Measurements from ENCODE around the gene ABTB2.

The ABTB2 gene

DNA sequence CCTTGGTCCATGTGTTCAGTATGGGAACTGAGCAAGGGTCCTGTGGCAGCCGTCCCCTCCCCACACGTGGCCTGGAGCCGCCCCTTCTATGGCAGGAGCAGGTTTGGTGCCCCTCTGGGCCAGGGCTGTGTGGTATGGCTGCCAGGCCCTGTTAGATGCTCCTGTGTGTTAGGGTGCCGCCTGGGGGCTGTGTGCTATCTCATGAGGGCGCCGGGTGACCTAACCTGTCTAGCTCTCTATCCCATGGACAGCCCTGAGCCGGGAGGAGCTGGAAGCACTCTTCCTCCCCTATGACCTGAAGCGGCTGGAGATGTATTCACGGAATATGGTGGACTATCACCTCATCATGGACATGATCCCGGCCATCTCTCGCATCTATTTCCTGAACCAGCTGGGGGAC, 217.7 kb downstream of the ABTB2 start:
- DNase-seq, result no peak

DNA sequence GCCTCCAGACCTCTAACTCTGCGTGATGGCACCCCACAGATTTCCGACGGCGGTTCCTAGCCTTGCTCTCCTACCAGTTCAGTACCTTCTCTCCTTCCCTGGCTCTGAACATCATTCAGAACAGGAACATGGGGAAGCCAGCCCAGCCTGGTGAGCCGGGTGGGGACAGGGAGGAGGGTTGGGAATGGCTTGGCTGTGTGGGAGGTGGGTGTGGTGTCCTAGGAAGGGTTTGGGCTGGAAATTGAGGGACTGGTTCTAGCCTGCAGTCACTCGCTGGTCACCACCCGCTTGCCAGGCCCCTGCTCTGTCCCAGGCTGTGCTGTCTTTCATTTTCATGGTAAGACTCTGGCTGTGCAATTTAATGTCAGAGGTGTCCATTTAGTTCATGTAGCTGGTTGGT, 218.5 kb downstream of the ABTB2 start:
- DNase-seq, result no peak

DNA sequence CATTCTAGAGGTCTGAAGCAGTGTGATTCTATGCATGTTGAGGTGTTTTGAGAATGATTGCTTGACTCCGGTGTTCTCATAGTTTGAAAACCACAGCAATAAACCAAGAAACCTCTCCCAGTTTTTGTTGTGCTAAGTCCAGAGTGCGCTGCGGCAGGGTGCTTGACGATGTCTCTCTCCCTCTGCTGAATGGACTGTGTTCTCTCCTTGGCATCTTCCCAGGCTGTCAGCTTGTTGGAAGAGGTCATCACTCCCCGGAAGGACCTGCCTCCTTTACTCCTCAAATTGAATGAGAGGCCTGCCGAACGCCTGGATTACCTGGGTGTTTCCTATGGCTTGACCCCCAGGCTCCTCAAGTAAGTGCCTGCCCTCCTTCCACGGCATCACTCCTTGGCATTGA, 221.4 kb downstream of the ABTB2 start:
- no peak for DNase-seq

DNA sequence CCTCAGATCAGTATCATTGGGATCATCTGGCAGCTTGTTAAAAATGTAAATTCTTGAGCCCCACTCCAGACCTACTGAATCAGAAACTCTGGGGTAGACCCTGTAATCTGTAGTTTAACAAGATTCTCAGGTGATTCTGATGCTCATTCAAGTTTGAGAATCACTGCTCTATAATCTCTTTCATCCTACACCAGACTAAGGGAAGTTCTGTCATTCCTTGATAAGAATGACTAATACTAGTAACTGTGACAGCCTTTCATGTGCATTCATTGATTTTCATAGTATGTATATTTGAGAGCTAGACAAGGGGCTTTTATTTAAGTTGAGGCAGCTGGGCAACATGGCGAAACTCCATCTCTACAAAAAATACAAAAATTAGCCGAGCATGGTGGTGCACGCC, 222.4 kb downstream of the ABTB2 start:
- DNase-seq, result no peak

DNA sequence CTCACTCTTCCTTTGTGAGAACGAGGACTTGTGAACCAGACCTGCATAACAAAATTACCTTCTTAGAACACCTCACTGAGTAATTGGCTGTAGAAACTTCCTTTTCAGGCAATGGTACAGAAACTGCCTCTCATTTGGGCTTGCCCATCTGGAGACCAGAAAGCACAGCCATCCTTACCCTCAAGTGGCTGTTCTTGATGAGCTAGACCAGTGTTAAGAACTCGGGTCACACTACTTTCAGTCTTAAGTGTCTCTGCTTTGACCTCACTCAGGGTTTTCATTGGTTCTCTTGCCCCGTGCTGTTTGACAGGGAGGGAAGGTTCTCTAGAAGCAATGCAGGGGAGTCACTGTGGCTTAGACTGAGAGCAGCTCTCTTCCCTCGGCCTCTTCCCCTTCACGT, 223.0 kb downstream of the ABTB2 start:
- no peak for DNase-seq

DNA sequence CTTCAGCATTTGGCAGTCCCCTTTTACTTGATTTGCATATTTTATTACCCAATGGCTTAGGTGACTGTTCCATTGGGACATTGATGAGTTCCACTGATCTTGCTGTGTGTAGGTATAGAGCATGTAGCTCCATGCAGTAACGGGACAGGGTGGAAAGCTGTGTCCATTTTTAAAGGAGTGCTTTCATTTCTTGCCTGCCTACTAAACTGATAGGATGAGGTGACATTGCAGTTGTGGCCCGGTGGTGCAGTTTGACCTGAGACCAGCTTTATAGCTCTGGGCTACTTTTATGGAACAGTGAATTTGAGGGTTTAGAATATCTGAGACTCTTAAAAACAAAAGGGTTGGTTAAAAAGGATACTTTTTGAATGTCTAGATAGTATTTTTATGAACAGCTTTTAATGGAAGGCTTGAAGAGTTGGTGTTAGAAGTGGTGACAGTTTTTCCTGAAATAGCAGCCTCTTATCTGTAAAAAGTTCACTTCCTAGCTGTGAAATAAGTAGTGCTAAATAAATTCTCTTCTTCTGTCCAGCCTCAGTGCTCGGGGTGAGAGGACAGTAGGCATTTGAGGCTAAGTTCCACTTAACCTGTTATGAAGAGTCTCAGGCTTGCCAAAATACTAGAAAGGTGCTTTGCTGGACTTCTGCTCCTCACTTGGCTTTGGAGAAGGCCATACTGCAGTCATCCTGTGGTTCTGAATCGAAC, 225.4 kb downstream of the ABTB2 start:
- DNase-seq, result no peak

DNA sequence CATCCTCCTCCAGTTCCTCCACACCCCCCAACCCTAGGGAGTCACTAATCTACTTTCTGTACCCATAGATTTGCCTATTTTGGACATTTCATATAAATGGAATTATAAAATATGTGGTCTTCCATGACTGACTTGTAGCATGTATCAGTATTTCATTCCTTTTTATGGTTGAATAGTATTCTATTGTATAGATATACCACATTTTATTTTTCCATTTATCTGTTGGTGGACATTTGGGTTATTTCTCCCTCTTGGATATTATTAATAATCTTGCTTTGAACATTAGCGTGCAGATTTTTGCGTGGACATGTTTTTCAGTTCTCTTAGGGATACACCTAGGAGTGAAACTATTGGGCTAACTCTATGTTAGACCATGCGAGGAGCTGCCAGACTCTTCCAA, 229.0 kb downstream of the ABTB2 start:
- DNase-seq, result no peak

DNA sequence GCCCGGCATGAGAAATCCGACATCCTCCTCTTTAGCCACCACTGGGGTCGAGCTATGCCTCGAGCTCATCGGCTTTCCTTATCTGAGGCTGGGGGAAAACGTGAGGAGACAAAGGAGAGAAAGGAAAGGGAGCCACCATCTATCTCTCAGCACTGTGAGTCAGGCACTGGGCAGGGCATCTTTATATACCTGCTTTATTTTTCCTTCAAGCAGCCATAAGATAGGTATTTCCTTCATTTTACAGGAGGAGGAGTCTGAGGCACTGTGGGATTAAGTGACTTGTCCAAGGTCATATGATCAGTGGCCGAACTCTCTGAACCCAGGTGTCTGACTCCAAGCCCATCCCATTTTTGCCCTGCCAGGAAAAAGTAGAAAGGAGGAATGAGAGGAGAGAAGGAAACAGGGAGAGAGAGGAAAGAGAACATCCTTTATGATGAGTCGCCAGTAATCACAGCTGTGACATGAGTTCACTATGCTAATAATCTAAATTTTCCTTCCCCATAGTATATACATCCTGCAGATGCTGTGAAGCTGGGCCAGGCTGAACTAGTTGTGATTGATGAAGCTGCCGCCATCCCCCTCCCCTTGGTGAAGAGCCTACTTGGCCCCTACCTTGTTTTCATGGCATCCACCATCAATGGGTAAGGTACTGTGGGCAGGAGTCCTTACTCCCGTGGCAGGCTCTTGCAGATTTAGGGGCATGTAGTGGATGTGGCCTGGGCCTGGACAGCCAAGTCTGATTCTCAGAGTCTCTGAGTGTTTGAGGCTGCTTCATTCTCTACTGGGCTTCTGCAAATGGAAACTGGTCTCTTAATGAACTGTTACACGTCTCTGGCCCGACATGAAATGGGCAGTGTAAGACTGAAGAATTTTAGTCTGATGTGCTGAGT, 230.6 kb downstream of the ABTB2 start:
- no peak for DNase-seq

DNA sequence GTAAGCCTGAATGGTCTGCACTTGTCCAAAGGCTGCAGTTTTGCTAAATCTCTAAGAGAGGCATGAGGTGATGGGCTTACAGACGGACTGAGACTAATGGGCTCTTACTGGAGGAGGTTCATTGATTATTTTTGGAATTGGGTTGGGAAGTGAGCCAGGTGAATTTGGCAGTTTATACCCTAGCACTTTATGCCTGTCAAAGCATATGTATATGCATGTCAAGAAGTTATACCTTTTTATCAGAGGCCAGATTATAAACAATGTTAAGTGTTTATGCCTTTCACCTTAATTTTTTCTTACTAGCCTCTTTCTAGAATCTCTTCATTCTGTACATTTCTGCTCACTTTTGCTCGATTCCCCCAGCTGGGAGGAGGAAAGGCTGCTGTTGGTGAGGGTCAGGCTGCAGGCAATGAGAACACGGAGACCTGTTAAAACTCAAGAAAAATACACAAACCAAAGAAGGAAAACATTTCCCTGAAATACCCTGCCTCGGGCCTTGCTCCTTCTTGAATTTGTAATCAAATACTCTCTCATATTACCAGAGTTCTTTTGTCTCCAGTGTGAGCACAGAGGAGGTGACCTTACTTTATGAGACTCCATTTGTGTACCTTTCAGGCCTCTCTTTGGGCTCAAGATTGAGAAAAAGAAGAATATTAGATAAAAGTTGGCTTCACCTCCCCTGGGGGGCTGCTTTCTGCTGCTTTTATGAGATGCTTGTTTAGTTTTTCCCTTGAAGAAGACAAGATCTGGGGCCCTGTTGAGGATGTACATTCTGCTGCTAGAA, 232.7 kb downstream of the ABTB2 start:
- DNase-seq, result no peak

DNA sequence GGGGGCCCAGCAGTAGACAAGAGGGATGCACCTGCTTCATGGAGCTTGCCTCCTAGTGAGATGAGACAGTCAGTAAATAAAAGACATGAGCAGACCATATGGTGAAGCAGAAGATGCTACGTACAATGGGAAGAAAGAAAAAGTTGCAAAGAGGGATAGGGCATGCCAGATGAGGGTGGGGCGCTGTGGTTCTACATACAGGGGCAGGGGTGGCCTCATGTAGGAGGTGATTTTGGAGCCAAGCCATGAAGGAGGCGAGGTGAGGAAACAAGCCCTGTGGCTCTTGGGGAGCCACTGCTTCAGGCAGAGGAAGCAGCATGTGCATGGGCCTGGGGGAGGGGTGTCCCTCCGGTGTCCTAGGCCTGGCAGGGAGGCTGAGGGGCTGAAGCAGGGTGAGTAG, 237.2 kb downstream of the ABTB2 start:
- no peak for DNase-seq

DNA sequence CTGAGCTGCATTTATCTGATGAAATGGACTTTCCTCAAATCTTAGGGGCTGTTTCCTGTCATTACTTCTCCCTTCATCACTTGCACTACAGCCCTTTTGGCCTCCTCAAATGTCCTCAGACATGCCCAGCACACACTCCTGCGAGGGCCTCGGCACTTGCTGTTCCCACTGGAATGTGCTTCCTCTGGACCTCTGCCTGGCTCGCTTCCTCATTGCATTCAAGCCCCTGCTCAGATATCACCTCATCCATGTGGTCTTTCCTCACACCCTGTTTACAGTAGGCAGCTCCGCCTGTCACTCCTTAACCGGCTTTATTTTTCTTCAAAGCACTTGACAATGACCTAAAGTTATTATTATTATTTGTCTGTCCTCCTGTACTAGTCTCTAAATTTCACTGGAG, 243.3 kb downstream of the ABTB2 start:
- DNase-seq, result no peak

DNA sequence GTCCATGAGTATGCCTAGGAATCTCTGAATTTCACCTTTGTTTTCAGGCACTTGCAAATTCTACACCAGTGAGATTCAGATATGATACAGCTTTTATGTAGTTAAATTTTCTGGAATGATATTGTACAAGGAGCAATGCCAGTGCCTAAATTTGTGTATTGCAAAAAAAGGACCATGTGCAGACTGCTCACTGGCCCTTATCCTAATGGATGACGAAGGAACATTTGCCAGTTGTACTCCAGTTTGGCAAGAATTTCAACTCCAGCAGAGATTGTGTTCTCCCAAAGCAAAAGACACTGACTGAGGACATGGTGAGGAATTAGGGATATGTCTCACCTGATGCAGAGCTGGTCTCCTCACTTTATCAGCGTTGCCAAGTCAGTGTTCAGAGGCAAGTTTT, 243.8 kb downstream of the ABTB2 start:
- DNase-seq, result no peak

DNA sequence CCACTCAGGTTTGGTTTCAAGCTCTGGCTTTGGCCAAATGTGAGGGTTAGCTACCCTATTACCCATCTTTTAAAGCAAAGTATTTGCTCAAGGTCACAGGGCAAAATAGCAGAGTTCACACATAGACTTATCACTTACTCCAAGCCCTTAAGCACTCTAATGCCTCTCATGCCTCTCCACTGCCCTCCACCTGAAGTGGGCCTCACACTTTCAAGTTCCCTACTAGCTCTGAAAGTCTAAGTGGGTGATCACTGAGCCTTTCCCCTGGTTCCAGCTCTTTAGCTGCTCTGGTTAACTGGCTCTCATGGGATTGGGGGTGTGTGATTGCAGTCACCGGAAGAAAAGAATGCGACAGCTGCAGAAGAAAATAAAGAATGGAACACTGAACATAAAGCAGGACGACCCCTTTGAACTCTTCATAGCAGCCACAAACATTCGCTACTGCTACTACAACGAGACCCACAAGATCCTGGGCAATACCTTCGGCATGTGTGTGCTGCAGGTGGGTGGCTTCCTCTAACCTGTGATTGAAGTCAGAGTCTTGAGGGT, 246.0 kb downstream of the ABTB2 start:
- no peak for DNase-seq

DNA sequence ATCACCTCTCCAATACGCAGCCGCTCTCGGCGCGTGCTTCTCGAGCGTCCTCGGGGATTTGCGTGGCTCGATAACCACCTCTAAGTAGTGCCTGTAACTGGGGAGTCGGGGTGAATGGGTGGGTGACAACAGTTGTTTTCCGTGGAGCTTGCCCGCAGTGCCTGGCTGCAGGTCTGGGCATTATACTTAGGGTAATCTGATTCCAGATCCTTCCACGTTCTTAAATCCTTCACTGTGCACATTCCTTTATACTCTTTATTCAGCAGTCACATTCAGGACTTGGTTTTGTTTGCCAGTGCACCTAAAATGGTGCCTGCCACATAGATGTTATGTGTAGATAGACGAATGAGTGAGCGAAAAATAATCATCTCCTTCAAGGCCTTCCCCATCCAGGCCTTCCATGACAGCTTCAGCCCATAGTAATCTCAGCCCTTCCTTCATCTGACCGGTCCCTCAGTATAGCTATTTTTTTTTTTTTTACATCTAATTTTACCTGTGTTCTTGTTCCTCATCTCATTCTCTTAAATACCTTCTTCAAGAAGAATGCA, 251.8 kb downstream of the ABTB2 start:
- no peak for DNase-seq

DNA sequence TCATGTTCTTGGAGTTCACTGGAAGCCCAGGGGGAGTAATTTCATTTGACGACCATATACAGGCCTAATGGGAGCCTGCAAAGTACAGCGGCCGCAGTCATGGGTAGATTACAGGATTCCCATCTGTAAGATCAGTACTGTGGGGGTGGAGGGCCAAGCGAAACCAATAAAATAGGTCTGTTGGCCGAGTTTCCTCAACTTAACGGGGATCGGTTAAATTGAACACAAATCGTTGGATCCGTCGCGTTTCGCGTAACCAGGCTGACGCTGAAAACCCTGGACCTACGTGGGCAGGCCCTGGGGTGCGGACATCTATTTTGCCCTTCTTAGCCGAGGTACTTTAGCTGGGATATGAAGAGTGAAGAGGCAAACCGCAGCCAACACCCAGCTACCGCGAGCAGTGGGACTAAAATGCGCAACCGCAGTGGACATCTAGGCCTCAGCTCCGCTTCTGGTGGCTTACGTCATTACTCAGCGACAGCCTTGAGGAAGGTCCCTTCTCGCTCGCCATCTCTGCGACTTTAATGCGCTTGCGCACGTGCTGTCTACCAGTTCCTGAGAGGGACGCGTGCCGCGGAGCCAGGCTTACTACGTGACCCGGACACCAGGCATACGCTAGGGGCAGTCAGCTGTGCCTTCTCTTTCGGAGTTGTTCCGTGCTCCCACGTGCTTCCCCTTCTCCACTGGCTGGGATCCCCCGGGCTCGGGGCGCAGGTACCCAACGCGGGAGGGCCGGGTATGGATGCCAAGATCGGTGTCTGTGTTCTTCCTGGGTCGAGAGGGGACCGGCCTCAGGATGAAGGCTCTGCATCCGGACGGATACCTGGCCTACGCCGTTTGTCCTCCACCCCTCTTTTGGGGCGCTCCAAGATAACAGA, 252.5 kb downstream of the ABTB2 start, which contains the start of gene NAT10:
Gene NAT10, plus strand, starts transcription at position 551 of the 878 bp plus-strand sequence. CDS start 2,597 bp downstream, outside the sequence.
- peak; percentile 35 for DNase-seq

DNA sequence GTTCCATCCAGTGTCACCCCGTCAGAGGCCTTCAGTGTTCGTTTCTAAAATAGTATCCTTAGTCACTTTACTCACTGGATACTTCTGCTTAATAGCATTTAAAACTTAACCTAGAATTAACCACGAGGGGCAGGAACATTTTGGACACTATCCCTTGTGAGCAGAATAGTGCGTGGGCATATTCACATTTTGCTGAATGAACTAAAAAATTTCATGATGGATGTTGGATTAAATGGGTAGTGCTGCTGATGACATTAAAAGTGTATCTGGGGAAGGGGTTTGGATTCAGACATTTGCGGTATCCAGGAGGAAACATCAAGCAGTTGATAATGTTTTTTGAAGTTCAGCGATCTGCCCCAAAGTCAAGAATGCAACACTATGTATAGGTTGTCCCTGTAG, 253.1 kb downstream of the ABTB2 start:
- DNase-seq, result no peak
